ENCODE measurements around the gene TSPAN9.

- no peak for TF ChIP-seq CTCF (IDR thresholded peaks at IDR 0.05)
- no peak for TF ChIP-seq POLR2AphosphoS5 (IDR thresholded peaks at IDR 0.05)
These were observed 192.4 kb downstream of the TSPAN9 start for GRCh38 chr12:3269594-3269993.
